ENCODE measurements around the gene RSU1. TPM values are rescaled to one million over a fixed set of nuclear protein-coding genes. Genes with fewer than 3 reads are reported as not detected.
A peak's percentile ranks its signal among the peaks of the same experiment; 100 is the strongest.

RSU1 gene
- total and polyA plus RNA-seq, 2 donors (not counting 1 experiment from before 2014, with no cell fraction given), result 46.9 to 252 TPM

GRCh38 chr10:16741540-16741939 is 75.7 kb downstream of the RSU1 start:
- H3K36me3 ChIP-seq (ENCODE audit: control insufficient read depth, insufficient read depth, low read length), result no peaks in the 10 kb centered on the region
- H3K4me2 ChIP-seq (ENCODE audit: extremely low read depth, insufficient read depth, low read length), result no peak overlapping the region
- H3K9ac ChIP-seq (ENCODE audit: insufficient read depth, low read length), result no peak overlapping the region
- H3K27me3 ChIP-seq (ENCODE audit: control insufficient read depth, insufficient read depth, low read length), result no peaks in the 10 kb centered on the region
- DNase-seq (ENCODE audit: low read depth in 2 of 2), result no peak
- no peak overlapping the region for H3K27ac ChIP-seq (ENCODE audit: insufficient read depth, low read length)
- no peak overlapping the region for H2AFZ ChIP-seq (ENCODE audit: low read length)
- no peaks in the 10 kb centered on the region for H3K4me1 ChIP-seq (ENCODE audit: control insufficient read depth, extremely low read depth, insufficient read depth, low read length)
- no peaks in the 10 kb centered on the region for H3K9me3 ChIP-seq (ENCODE audit: control insufficient read depth, insufficient read depth, low read depth, low read length)
- H3K79me2 ChIP-seq (ENCODE audit: control insufficient read depth, insufficient read depth, low read length), result no peaks in the 10 kb centered on the region
- H4K20me1 ChIP-seq (ENCODE audit: control insufficient read depth, extremely low read depth, insufficient read depth, low read length), result no peaks in the 10 kb centered on the region
- no peak overlapping the region for H3K4me3 ChIP-seq (replicated peaks in 1 of 4; ENCODE audit: control extremely low read depth in 1 of 4, insufficient read depth in 1 of 4, low read depth in 3 of 4, low read length in 4 of 4)
- no peak for TF ChIP-seq EZH2 (IDR thresholded peaks at IDR 0.05; ENCODE audit: low read length, missing control alignments)
- TF ChIP-seq, protein P1, sequence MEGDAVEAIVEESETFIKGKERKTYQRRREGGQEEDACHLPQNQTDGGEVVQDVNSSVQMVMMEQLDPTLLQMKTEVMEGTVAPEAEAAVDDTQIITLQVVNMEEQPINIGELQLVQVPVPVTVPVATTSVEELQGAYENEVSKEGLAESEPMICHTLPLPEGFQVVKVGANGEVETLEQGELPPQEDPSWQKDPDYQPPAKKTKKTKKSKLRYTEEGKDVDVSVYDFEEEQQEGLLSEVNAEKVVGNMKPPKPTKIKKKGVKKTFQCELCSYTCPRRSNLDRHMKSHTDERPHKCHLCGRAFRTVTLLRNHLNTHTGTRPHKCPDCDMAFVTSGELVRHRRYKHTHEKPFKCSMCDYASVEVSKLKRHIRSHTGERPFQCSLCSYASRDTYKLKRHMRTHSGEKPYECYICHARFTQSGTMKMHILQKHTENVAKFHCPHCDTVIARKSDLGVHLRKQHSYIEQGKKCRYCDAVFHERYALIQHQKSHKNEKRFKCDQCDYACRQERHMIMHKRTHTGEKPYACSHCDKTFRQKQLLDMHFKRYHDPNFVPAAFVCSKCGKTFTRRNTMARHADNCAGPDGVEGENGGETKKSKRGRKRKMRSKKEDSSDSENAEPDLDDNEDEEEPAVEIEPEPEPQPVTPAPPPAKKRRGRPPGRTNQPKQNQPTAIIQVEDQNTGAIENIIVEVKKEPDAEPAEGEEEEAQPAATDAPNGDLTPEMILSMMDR (conservative IDR thresholded peaks at IDR 0.05 in 1 of 2, IDR thresholded peaks at IDR 0.05 in 1 of 2; ENCODE audit: low read depth in 1 of 2, low read length in 2 of 2), result no peak

GRCh38 chr10:16737420-16737819 is 79.8 kb downstream of the RSU1 start:
- H3K27ac ChIP-seq (ENCODE audit: insufficient read depth, low read length), result no peak overlapping the region
- no peaks in the 10 kb centered on the region for H3K4me1 ChIP-seq (ENCODE audit: control insufficient read depth, extremely low read depth, insufficient read depth, low read length)
- no peak overlapping the region for H3K9ac ChIP-seq (ENCODE audit: insufficient read depth, low read length)
- no peak overlapping the region for H3K4me2 ChIP-seq (ENCODE audit: extremely low read depth, insufficient read depth, low read length)
- TF ChIP-seq EZH2 (IDR thresholded peaks at IDR 0.05; ENCODE audit: low read length, missing control alignments), result no peak
- TF ChIP-seq, protein P1 (conservative IDR thresholded peaks at IDR 0.05 in 1 of 2, IDR thresholded peaks at IDR 0.05 in 1 of 2; ENCODE audit: low read depth in 1 of 2, low read length in 2 of 2), result no peak
- H3K36me3 ChIP-seq (ENCODE audit: control insufficient read depth, insufficient read depth, low read length), result no peaks in the 10 kb centered on the region
- no peaks in the 10 kb centered on the region for H3K9me3 ChIP-seq (ENCODE audit: control insufficient read depth, insufficient read depth, low read depth, low read length)
- H3K79me2 ChIP-seq (ENCODE audit: control insufficient read depth, insufficient read depth, low read length), result no peaks in the 10 kb centered on the region
- no peaks in the 10 kb centered on the region for H4K20me1 ChIP-seq (ENCODE audit: control insufficient read depth, extremely low read depth, insufficient read depth, low read length)
- H2AFZ ChIP-seq (ENCODE audit: low read length), result no peak overlapping the region
- H3K4me3 ChIP-seq (replicated peaks in 1 of 4; ENCODE audit: control extremely low read depth in 1 of 4, insufficient read depth in 1 of 4, low read depth in 3 of 4, low read length in 4 of 4), result no peak overlapping the region
- no peak for DNase-seq (ENCODE audit: low read depth in 2 of 2)
- no peaks in the 10 kb centered on the region for H3K27me3 ChIP-seq (ENCODE audit: control insufficient read depth, insufficient read depth, low read length)

GRCh38 chr10:16735671-16736070 is 81.6 kb downstream of the RSU1 start:
- Histone ChIP-seq H3K27me3 (ENCODE audit: control insufficient read depth, insufficient read depth, low read length) (no peaks in the 10 kb centered on the region), H3K9me3 (ENCODE audit: control insufficient read depth, insufficient read depth, low read depth, low read length) (no peaks in the 10 kb centered on the region), H3K4me3 (replicated peaks in 1 of 4; ENCODE audit: control extremely low read depth in 1 of 4, insufficient read depth in 1 of 4, low read depth in 3 of 4, low read length in 4 of 4) (no peak overlapping the region), H2AFZ (ENCODE audit: low read length) (no peak overlapping the region), H3K9ac (ENCODE audit: insufficient read depth, low read length) (no peak overlapping the region), H3K79me2 (ENCODE audit: control insufficient read depth, insufficient read depth, low read length) (no peaks in the 10 kb centered on the region), H4K20me1 (ENCODE audit: control insufficient read depth, extremely low read depth, insufficient read depth, low read length) (no peaks in the 10 kb centered on the region), H3K4me2 (ENCODE audit: extremely low read depth, insufficient read depth, low read length) (no peak overlapping the region), H3K27ac (ENCODE audit: insufficient read depth, low read length) (no peak overlapping the region), H3K36me3 (ENCODE audit: control insufficient read depth, insufficient read depth, low read length) (no peaks in the 10 kb centered on the region), H3K4me1 (ENCODE audit: control insufficient read depth, extremely low read depth, insufficient read depth, low read length) (no peaks in the 10 kb centered on the region)
- TF ChIP-seq EZH2 (IDR thresholded peaks at IDR 0.05; ENCODE audit: low read length, missing control alignments), result no peak
- TF ChIP-seq, protein P1 (conservative IDR thresholded peaks at IDR 0.05 in 1 of 2, IDR thresholded peaks at IDR 0.05 in 1 of 2; ENCODE audit: low read depth in 1 of 2, low read length in 2 of 2), result no peak
- peak in 1 of 2 donors; percentile 32 for DNase-seq (ENCODE audit: low read depth in 2 of 2)
